DMS114 treated with DMSO at 0.1 percent for 48 hours (cell line): Measurements from ENCODE around the gene MAP1A.

Experiments
- DNase-seq: peaks from one replicate; lab custom pipeline; 2025; ENCODE audit not compliant: unreplicated experiment; lab: John Stamatoyannopoulos, UW

MAP1A gene

GRCh38 chr15:43510200-43511011 lies 7.0 kb upstream of the MAP1A start:
- peak; percentile 94 for DNase-seq

GRCh38 chr15:43511012-43511885 lies 6.2 kb upstream of the MAP1A start:
- peak; percentile 25 for DNase-seq

DNA sequence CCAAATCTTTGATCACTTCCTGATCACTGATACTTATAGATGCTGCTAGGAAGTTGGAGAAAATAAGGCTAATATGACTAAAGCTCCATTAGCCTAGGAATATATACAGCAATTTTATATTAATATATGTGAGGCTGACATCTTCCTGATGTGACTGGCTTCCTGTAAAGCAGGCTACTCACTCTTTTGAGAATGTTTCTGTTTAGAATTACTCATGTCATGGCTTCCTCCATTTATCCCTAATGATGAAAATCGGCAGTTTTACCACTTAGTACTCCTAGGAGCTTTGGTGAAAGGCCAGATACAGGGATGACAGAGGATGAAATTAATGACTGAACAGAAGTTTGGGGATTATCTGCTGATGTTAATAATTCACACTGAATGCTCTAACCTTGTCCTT lies 3.9 kb upstream of the MAP1A start:
- DNase-seq: no peak

DNA sequence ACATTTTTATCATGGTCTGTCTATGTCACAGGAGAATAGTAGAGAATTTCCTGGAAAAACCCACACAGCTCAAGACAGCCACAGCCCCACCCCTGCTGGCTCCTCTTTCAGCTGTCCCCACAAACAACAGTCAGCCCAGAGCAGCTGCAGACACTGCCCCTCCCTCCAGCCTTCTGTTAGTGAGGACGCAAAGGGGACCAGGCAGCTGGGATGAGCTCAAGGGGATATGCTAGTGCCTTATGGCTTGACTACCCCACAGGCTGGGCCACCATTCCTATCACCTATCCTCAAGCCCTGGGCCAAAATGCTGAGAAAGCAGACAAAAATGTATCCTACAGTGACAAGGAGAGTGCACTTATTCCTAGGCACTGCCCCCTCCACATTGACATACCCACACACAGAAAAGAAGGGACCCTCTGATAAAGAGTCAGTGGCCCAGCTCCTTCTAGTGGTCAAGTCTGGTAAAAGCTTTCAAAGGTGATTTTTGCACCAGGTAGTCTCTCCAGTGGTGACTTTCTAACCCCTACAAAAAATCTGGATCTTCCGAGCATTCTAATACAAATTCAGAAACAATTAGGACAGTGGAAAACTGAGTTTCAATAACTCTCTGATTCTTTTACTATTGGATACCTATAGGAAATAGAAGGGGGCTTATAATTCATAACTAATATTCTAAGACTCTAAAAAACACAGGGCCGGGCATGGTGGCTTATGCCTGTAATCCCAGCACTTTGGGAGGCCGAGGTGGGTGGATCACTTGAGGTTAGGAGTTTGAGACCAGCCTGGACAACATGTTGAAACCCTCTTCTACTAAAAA lies 3.0 kb upstream of the MAP1A start:
- no peak for DNase-seq

DNA sequence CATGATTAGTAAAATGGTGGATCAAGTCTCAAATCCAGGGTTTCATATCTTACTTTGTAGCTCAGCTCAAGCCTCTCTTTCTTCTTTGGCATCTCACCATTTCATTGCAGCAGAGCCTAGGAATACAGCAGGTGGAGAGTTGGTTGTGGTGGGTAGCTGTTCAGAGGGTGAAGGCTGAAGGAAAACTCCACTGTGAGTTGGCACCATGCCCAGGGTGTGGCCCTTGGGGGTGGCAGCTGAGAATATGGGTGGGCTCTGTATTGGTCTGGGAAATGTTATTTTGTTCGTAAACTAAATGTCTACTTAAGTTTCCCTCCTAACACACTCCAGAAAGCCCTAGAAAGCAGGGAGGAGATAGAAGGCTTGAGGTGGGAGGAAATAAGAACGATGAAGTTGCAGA lies 1.7 kb upstream of the MAP1A start:
- no peak for DNase-seq

DNA sequence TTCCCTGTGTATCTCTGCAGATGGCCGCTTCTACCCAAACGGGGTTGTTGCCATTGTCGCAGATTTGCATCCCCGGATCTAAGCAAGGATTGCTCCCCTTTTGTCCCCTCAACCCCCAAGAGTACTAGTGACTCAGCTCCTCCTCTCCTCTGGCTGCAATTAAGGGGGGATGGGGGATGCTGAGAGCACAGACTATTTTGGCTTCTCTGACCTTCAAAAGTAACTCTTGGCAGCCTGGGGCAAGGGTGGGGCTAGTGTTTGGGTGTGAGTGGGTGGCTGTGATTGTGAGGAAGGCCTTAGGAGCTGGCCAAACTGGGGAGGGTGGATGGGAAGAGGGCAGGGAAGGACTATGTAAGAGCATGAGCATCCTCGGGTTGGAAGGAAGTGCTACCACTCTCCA lies 1.2 kb upstream of the MAP1A start:
- DNase-seq: no peak

DNA sequence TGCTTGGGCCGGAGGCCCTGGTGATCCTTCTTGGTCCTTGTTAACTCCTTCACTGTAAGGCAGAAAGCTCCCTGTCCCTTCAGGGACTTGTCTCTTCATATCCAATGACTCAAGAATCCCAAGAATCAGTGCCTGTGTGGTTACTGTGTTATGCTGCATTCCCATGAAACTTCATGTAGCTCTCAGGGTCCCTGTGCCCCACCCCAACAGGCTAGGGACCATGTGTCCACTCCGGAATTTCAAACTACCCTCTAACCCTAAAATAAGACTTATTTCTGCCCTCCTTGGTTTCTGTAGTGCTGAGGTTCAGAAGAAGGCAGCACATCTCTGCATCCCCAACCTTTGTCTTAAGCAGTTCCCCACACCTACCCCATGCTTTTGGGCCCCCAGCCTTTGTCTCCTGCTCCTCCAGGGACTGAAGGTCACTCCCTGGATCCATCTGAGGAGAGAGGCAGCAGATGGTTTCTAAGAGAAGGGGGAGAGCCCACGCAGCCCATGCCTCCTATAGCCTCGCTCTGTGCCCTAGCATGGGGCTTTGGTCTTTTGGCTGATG lies 531 bp upstream of the MAP1A start:
- DNase-seq: no peak

DNA sequence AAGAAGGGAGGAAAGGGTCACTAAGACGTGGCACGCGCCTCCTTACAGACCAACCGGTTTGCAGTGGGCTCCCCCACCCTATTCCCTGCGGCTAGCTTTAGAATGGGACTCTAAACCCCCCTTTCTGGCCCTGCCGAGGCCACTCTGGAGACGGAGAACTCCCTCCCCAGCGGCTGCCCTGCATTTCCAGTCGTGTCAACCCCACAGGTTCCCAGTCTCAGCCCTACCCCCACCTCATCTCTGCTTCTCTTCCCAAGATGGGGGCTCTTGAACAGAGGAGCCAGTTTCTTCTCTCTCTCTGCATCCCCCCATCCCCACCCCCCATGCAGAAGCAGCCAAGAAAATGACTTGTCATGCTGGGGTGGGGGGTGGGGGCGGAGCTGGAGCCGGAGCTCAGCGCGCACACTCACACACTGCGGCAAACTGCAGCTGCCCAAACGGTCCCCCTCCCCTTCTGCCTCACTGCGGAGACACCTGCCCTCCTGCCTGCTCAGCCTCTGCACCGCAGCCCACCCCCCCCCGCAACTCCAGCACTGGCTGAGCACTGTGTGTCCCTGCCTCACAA lies 871 bp downstream of the MAP1A start:
- DNase-seq: no peak

GRCh38 chr15:43519196-43519595 lies 1.8 kb downstream of the MAP1A start:
- DNase-seq: no peak

- DNase-seq: no peak
These were observed 2.7 kb downstream of the MAP1A start for GRCh38 chr15:43520138-43520537.

GRCh38 chr15:43521419-43521818 lies 4.0 kb downstream of the MAP1A start:
- DNase-seq: no peak

DNA sequence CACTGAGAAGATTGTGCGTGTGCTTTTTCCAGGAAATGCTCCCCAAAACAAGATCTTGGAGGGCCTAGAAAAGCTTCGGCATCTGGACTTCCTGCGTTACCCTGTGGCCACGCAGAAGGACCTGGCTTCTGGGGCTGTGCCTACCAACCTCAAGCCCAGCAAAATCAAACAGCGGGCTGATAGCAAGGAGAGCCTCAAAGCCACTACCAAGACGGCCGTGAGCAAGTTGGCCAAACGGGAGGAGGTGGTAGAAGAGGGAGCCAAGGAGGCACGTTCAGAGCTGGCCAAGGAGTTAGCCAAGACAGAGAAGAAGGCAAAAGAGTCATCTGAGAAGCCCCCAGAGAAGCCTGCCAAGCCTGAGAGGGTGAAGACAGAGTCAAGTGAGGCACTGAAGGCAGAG lies 4.8 kb downstream of the MAP1A start:
- DNase-seq: no peak

DNA sequence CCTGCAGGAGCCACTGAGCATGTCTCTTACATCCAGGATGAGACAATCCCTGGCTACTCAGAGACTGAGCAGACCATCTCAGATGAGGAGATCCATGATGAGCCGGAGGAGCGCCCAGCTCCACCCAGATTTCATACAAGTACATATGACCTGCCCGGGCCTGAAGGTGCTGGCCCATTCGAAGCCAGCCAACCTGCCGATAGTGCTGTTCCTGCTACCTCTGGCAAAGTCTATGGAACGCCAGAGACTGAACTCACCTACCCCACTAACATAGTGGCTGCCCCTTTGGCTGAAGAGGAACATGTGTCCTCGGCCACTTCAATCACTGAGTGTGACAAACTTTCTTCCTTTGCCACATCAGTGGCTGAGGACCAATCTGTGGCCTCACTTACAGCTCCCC lies 6.2 kb downstream of the MAP1A start:
- no peak for DNase-seq

- no peak for DNase-seq
These were observed 6.9 kb downstream of the MAP1A start for GRCh38 chr15:43524254-43524845.

- DNase-seq: no peak
These were observed 7.7 kb downstream of the MAP1A start for GRCh38 chr15:43525131-43525530.

DNA sequence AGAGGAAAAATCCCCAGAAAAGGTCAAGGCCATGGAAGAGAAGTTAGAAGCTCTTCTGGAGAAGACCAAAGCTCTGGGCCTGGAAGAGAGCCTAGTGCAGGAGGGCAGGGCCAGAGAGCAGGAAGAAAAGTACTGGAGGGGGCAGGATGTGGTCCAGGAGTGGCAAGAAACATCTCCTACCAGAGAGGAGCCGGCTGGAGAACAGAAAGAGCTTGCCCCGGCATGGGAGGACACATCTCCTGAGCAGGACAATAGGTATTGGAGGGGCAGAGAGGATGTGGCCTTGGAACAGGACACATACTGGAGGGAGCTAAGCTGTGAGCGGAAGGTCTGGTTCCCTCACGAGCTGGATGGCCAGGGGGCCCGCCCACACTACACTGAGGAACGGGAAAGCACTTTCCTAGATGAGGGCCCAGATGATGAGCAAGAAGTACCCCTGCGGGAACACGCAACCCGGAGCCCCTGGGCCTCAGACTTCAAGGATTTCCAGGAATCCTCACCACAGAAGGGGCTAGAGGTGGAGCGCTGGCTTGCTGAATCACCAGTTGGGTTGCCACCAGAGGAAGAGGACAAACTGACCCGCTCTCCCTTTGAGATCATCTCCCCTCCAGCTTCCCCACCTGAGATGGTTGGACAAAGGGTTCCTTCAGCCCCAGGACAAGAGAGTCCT lies 9.0 kb downstream of the MAP1A start:
- DNase-seq: no peak

DNA sequence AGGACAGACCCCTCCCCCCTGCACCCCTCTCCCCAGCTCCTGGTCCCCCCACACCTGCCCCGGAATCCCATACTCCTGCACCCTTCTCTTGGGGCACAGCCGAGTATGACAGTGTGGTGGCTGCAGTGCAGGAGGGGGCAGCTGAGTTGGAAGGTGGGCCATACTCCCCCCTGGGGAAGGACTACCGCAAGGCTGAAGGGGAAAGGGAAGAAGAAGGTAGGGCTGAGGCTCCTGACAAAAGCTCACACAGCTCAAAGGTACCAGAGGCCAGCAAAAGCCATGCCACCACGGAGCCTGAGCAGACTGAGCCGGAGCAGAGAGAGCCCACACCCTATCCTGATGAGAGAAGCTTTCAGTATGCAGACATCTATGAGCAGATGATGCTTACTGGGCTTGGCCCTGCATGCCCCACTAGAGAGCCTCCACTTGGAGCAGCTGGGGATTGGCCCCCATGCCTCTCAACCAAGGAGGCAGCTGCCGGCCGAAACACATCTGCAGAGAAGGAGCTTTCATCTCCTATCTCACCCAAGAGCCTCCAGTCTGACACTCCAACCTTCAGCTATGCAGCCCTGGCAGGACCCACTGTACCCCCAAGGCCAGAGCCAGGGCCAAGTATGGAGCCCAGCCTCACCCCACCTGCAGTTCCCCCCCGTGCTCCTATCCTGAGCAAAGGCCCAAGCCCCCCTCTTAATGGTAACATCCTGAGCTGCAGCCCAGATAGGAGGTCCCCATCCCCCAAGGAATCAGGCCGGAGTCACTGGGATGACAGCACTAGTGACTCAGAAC lies 9.8 kb downstream of the MAP1A start:
- no peak for DNase-seq

DNA sequence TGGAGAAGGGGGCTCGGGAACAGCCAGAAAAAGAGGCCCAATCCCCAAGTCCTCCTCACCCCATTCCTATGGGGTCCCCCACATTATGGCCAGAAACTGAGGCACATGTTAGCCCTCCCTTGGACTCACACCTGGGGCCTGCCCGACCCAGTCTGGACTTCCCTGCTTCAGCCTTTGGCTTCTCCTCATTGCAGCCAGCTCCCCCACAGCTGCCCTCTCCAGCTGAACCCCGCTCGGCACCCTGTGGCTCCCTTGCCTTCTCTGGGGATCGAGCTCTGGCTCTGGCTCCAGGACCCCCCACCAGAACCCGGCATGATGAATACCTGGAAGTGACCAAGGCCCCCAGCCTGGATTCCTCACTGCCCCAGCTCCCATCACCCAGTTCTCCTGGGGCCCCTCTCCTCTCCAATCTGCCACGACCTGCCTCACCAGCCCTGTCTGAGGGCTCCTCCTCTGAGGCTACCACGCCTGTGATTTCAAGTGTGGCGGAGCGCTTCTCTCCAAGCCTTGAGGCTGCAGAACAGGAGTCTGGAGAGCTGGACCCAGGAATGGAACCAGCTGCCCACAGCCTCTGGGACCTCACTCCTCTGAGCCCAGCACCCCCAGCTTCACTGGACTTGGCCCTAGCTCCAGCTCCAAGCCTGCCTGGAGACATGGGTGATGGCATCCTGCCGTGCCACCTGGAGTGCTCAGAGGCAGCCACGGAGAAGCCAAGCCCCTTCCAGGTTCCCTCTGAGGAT lies 10.6 kb downstream of the MAP1A start:
- no peak for DNase-seq
